ENCODE results near the gene VEGFA. TPM values are rescaled to one million over a fixed set of nuclear protein-coding genes. Genes with fewer than 3 reads are reported as not detected.
A peak's percentile ranks its signal among the peaks of the same experiment; 100 is the strongest.

VEGFA gene
- total and polyA plus RNA-seq, 2 of the 8 experiments (the other 6 are each of a cell fraction or from before 2014, with no cell fraction given): 42.2 to 58.5 TPM

DNA sequence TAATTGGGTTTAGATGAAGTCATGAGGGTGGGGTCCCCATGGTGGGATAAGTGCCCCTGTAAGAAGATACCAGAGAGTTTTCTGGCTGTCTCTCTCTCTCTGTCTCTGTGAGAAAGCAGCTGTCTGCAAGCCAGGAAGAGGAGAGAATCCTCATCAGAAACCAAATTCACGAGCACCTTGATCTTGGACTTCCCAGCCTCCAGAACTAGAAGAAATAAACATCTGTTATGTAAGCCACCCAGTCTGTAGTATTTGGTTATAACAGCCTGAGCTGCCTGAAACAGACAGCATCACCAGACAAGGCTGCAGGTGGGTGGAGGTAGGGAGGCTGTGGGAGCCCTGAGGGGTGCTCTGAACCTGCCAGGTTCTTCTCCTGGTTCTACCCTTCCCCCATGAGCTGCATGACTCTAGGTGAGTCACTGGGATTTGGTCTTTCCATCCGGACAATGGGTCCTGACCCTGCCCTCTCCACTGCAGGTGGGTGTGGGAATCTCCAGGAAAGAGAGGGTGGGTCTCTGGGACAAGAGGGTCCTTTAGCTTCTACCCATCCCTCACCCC, 34.3 kb upstream of the VEGFA start:
- Histone ChIP-seq H3K79me2 (ENCODE audit: control insufficient read depth in 1 of 2, insufficient read depth in 2 of 2, low read length in 2 of 2) (no peaks in the 10 kb centered on the region), H4K91ac (replicated peaks; ENCODE audit: insufficient read length, low read length) (no peak overlapping the region), H2BK20ac (ENCODE audit: low read length) (no peak overlapping the region), H3K9me3 (ENCODE audit: insufficient read depth in 2 of 2, low read depth in 1 of 2, low read length in 1 of 2) (no peaks in the 10 kb centered on the region), H3K27me3 (replicated peaks in 1 of 4; ENCODE audit: control insufficient read depth in 3 of 4, extremely low read depth in 1 of 4, insufficient read depth in 3 of 4, low read length in 3 of 4) (no peaks in the 10 kb centered on the region), H4K8ac (ENCODE audit: extremely low read depth, insufficient read depth, low read length) (no peak overlapping the region), H3K23me2 (ENCODE audit: low read depth, low read length) (peaks cover 7% of the 10 kb centered on the region; the same call in 1 of the 2 replicates), H3K27ac (ENCODE audit: low read depth, low read length) (no peak overlapping the region), H2BK120ac (replicated peaks; ENCODE audit: low read depth, low read length) (no peak overlapping the region), H3K56ac (replicated peaks; ENCODE audit: insufficient read length, low read depth, low read length) (no peak overlapping the region), H3K36me3 (ENCODE audit: control insufficient read depth in 2 of 4, insufficient read depth in 4 of 4, low read length in 3 of 4) (no peaks in the 10 kb centered on the region), H3K18ac (ENCODE audit: extremely low read depth, low read length) (no peak overlapping the region), H3K79me1 (ENCODE audit: low read depth, low read length) (no peaks in the 10 kb centered on the region), H3K4me2 (ENCODE audit: insufficient read depth in 1 of 2, low read depth in 2 of 2, low read length in 2 of 2) (no peak overlapping the region), H2AFZ (ENCODE audit: low read length) (no peak overlapping the region), H3K4me3 (ENCODE audit: extremely low read depth in 1 of 4, insufficient read depth in 2 of 4, low read depth in 3 of 4, low read length in 4 of 4) (no peak overlapping the region), H2BK15ac (ENCODE audit: low read length) (no peak overlapping the region), H4K5ac (ENCODE audit: insufficient read length, low read depth, low read length) (no peak overlapping the region), H3K4ac (replicated peaks; ENCODE audit: insufficient read length, low read depth, low read length) (no peak overlapping the region), H3K23ac (ENCODE audit: insufficient read length) (no peak overlapping the region), H3K9ac (replicated peaks in 1 of 4; ENCODE audit: extremely low read depth in 1 of 4, low read depth in 3 of 4, low read length in 3 of 4) (no peak overlapping the region), H3K4me1 (replicated peaks in 1 of 4; ENCODE audit: control insufficient read depth in 3 of 4, insufficient read depth in 4 of 4, low read length in 3 of 4) (peaks cover 0 to 14% (median under 1%) of the 10 kb centered on the region in 4 experiments; a peak in 3 of 7 replicates), H2AK5ac (ENCODE audit: low read depth, low read length) (0 out of 2 replicates have a peak overlapping the region, but pooled peaks have one; percentile 65), H2BK5ac (ENCODE audit: low read depth, low read length) (no peak overlapping the region), H4K20me1 (replicated peaks in 1 of 2; ENCODE audit: control insufficient read depth in 1 of 2, insufficient read depth in 2 of 2, low read length in 2 of 2) (peaks cover 0 to 3% of the 10 kb centered on the region in 2 experiments), H3K14ac (ENCODE audit: insufficient read length) (no peak overlapping the region), H2BK12ac (ENCODE audit: low read depth, low read length) (no peak overlapping the region)
- ChIA-PET POLR2A (ENCODE audit: partially characterized antibody) (interaction anchor here (1.0 to 1.2 kb wide), 2 partner anchors 11 to 66 kb away, joined by 3 read pairs; no protein-coding TSS in a partner anchor), CTCF (ENCODE audit: partially characterized antibody) (interaction anchor here (1.0 to 5.1 kb wide), 5 partner anchors 13 to 68 kb away, joined by 3 to 31 read pairs (median 6); partner anchors contain the start of gene MRPS18A)
- WGBS, 2 experiments (ENCODE audit: extremely low coverage in 1 of 2, insufficient coverage in 1 of 2, insufficient read length in 1 of 2, insufficient replicate concordance in 2 of 2, low coverage in 1 of 2, low lambda C conversion rate in 2 of 2, missing lambda C conversion rate in 1 of 2): 78% methylated on average over 2 of the region's 2 CpGs; no CpG with 5 or more reads in 1 of the 2 experiments
- no peak for FAIRE-seq
- no peak for TF ChIP-seq POU5F1 (IDR thresholded peaks at IDR 0.05; ENCODE audit: low read depth, low read length)
- DNase-seq (ENCODE audit: low read depth in 1 of 2, low spot score in 2 of 2): no peak
